ENCODE results near the gene ZMAT5.

ZMAT5 gene

GRCh38 chr22:29751669-29752068 is 15.1 kb downstream of the ZMAT5 start:
- no peak for FAIRE-seq

- no peak for FAIRE-seq
These were observed 16.0 kb downstream of the ZMAT5 start for GRCh38 chr22:29750559-29751538.

GRCh38 chr22:29750029-29750428 is 16.8 kb downstream of the ZMAT5 start:
- FAIRE-seq = no peak

- FAIRE-seq = no peak
These were observed 18.4 kb downstream of the ZMAT5 start for GRCh38 chr22:29748248-29748893.

- FAIRE-seq = no peak
These were observed 19.0 kb downstream of the ZMAT5 start for GRCh38 chr22:29747832-29748231.

- no peak for FAIRE-seq
These were observed 21.9 kb downstream of the ZMAT5 start for GRCh38 chr22:29744902-29745301.

GRCh38 chr22:29742326-29742725 is 24.5 kb downstream of the ZMAT5 start:
- FAIRE-seq = no peak

GRCh38 chr22:29741926-29742325 is 24.9 kb downstream of the ZMAT5 start:
- FAIRE-seq = no peak

GRCh38 chr22:29740216-29740615 is 26.6 kb downstream of the ZMAT5 start:
- FAIRE-seq = no peak

- FAIRE-seq = no peak
These were observed 27.4 kb downstream of the ZMAT5 start for GRCh38 chr22:29739346-29739875.

- FAIRE-seq = no peak
These were observed 28.5 kb downstream of the ZMAT5 start for GRCh38 chr22:29738118-29738815.

- no peak for FAIRE-seq
These were observed 29.3 kb downstream of the ZMAT5 start for GRCh38 chr22:29737251-29738117.

GRCh38 chr22:29735416-29735815 is 31.4 kb downstream of the ZMAT5 start:
- no peak for FAIRE-seq

GRCh38 chr22:29734838-29735237 is 32.0 kb downstream of the ZMAT5 start:
- FAIRE-seq = no peak

- FAIRE-seq = no peak
These were observed 32.4 kb downstream of the ZMAT5 start for GRCh38 chr22:29734406-29734805.

GRCh38 chr22:29733362-29734201 is 33.2 kb downstream of the ZMAT5 start:
- FAIRE-seq = no peak

- FAIRE-seq = no peak
These were observed 33.9 kb downstream of the ZMAT5 start for GRCh38 chr22:29732883-29733282.

GRCh38 chr22:29731058-29731850 is 35.6 kb downstream of the ZMAT5 start:
- no peak for FAIRE-seq

- no peak for FAIRE-seq
These were observed 37.6 kb downstream of the ZMAT5 start for GRCh38 chr22:29729161-29729560.

- FAIRE-seq = no peak
These were observed 39.7 kb downstream of the ZMAT5 start for GRCh38 chr22:29727131-29727523.

All from endometrium (tissue), 2 donors.